ENCODE data around the gene SORCS2. TPM values are rescaled to one million over a fixed set of nuclear protein-coding genes. Genes with fewer than 3 reads are reported as not detected.

SORCS2 gene
- total RNA-seq, 8 experiments from 2014 or later, result 1.8 to 14.0 (median 5.3) TPM

DNA sequence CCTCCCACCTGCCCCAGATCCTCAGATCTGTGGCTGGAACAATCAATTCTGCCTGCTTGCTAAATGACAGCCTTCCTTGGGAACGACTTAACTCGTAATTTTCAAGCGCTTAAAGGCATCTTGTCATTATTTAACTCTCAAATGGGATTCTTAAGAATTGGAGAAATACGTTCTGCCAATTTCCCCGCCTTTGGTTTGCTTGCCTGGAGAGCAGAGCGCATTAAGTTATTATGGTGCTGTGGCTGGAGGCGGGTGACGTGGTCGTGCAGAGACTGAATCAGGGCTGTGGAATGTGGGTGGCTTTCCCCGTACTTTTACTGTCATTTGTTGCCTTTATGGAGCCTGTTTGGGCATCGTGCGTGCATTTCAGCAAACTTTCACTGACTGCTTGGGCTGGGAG, 321.3 kb downstream of the SORCS2 start:
- ATAC-seq (replicated peaks in 6 of 8), result peak in 1 of 8 experiments; percentile 89
- no peak overlapping the region for H3K4me3 ChIP-seq
- peak overlapping the region in 1 of 2 donors; percentile 5 for H3K27ac ChIP-seq
- peaks cover 70 to 86% of the 10 kb centered on the region in 2 donors for H3K4me1 ChIP-seq (replicated peaks in 1 of 2)
- in situ Hi-C loops (cut with MboI; ENCODE audit: low pct_unique_long_range_greater_than_20kb in 2 of 9, low sequenced_read_pairs in 9 of 9, unreplicated experiment in 9 of 9), result no loop called here
- WGBS, 10 experiments, result 0 to 94% (median 61%) methylated on average over 2 to 11 of the region's 12 CpGs; no CpG with 5 or more reads in 2 of the 10 experiments

DNA sequence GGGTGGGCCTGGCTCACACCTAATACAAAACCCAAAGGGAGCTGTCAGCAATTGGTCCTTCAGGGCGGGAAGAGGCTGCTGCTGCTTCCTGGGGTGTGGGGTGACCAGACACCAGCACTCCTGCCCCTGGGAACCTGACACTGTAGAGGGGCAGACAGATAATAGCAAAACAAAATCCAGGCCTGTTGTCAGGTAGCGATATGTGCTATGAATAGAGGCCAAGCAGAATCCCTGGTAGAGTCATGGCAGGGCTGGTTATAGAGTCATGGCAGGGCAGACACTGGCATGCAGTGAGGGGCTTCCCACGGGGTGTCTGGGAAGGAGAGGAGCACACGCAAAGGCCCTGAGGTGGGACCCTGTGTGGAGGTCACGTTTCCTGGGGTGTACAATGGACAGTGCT, 321.9 kb downstream of the SORCS2 start:
- ATAC-seq (replicated peaks in 6 of 8), result no peak
- H3K4me1 ChIP-seq (replicated peaks in 1 of 2), result peaks cover 64 to 85% of the 10 kb centered on the region in 2 donors
- peak overlapping the region in 1 of 2 donors; percentile 86 for H3K27ac ChIP-seq
- in situ Hi-C loops (cut with MboI; ENCODE audit: low pct_unique_long_range_greater_than_20kb in 2 of 9, low sequenced_read_pairs in 9 of 9, unreplicated experiment in 9 of 9), result no loop called here
- 33 to 53% methylated on average over 1 to 3 of the region's 5 CpGs; no CpG with 5 or more reads in 8 of the 10 experiments for WGBS, 10 experiments
- H3K4me3 ChIP-seq, result no peak overlapping the region

DNA sequence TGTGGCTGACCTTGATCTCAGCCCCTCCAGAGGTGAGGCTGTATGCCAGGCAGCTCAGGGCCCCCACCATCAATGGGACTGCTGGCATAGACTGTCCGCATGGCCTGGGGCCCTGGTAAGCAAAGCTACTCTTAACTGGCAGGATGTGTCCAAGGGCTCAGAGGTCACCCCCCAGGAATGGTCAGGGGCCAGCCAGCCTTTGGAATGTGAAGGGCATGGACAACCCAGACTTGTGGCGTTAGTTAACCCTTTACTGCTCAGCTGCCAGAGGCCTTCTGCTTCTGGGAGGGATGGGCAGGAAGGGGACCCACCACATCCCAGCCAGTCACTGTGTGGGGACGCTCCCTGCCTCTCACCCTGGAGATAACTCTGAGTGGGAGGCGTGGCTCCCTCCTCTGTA, 322.5 kb downstream of the SORCS2 start:
- peaks cover 62 to 80% of the 10 kb centered on the region in 2 donors for H3K4me1 ChIP-seq (replicated peaks in 1 of 2)
- H3K27ac ChIP-seq, result peak overlapping the region; percentile 86 to 92
- no peak for ATAC-seq (replicated peaks in 6 of 8)
- 0 to 100% (median 90%) methylated on average over 1 to 2 of the region's 4 CpGs; no CpG with 5 or more reads in 6 of the 10 experiments for WGBS, 10 experiments
- H3K4me3 ChIP-seq, result no peak overlapping the region
- in situ Hi-C loops (cut with MboI; ENCODE audit: low pct_unique_long_range_greater_than_20kb in 2 of 9, low sequenced_read_pairs in 9 of 9, unreplicated experiment in 9 of 9), result no loop called here

DNA sequence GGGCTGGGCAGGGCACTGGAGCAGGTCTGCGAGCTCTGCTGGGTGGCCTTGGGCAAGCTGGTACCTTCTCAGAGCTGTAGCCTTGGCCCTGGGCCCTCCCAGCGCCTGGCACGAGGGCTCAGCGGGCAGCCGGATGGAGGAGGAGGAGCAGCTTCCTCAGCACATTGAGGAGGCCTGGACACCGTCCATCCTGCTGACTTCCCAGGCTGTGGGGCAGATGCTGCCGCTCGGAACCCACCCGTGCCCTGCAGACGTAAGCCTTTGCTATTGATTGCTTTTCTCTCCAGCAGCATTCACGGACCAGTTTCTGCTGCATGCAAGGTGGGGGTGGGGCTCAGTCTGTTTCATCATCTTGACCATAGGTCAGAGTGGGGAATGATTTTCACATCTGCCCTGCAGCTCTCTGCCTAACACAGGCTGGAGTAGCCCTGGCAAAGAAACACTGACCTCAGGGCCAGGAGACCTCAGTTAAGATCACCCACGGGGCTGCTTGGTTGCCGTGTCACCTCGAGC, 323.1 kb downstream of the SORCS2 start:
- Histone ChIP-seq H3K4me3 (no peak overlapping the region), H3K4me1 (replicated peaks in 1 of 2) (peaks cover 63 to 79% of the 10 kb centered on the region in 2 donors), H3K27ac (peak overlapping the region; percentile 86 to 92)
- 30 to 80% (median 60%) methylated on average over 1 to 4 of the region's 14 CpGs; no CpG with 5 or more reads in 5 of the 10 experiments for WGBS, 10 experiments
- in situ Hi-C loops (cut with MboI; ENCODE audit: low pct_unique_long_range_greater_than_20kb in 2 of 9, low sequenced_read_pairs in 9 of 9, unreplicated experiment in 9 of 9), result no loop called here
- peak in 5 of 8 experiments; percentile 53 to 73 (median 64) for ATAC-seq (replicated peaks in 6 of 8)

DNA sequence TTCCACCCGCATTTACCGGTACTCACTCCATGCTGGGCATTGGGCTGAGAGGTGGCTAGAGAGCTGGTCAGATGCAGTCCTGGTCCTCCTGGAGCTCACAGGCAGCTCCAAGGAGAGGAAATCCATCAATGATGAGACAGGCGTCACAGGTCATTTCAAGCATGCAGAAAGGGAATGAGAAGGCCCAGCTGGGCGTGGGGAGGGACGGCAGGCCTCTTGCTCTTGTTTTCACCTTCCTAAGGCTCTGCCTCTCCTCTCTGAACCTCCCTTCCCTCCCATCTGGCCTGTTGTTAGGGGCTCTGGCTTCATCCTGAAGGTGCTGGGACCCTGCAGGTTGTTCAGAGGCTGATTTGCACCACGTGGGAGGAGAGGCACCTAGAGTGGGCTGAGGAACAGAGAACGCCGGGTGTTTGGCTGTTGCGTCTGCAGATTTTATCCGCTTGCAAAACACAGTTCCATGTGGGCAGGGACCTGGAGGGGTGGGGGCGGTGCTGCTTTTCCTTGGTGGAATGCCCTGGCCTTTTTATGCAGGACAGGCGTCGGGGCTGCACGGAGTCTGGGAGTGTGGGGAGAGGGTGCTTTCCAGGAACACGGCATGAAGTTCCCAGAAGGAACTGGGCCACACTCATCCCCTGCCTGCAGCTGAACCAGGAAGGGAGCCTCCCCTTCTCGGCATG, 323.9 kb downstream of the SORCS2 start:
- peak; percentile 22 to 83 (median 80) for ATAC-seq (replicated peaks in 6 of 8)
- H3K27ac ChIP-seq, result peak overlapping the region; percentile 86 to 92
- peaks cover 60 to 72% of the 10 kb centered on the region in 2 donors for H3K4me1 ChIP-seq (replicated peaks in 1 of 2)
- H3K4me3 ChIP-seq, result no peak overlapping the region
- WGBS, 10 experiments, result 10 to 100% (median 47%) methylated on average over 2 to 9 of the region's 16 CpGs; no CpG with 5 or more reads in 4 of the 10 experiments
- in situ Hi-C loops (cut with MboI; ENCODE audit: low pct_unique_long_range_greater_than_20kb in 2 of 9, low sequenced_read_pairs in 9 of 9, unreplicated experiment in 9 of 9), result no loop called here

DNA sequence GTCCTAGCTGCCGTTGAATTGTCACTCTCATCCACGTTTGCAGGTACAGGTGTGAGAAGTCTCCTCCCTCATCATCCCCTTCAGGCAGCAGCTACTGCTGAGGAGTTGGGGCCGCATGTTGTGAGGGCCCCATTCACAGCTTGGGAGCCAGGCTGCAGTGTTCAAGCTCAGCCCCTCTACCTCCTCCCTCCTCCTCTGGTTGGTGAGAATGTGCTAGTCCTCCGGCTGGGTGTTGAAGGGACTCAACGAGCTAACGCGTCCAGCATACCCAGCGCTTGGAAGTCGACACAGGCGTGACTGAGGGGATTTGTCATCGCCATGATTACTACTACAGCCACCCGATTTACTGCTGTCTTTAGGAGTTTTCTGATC, 324.4 kb downstream of the SORCS2 start:
- H3K4me1 ChIP-seq (replicated peaks in 1 of 2), result peaks cover 55 to 66% of the 10 kb centered on the region in 2 donors
- no peak overlapping the region for H3K4me3 ChIP-seq
- in situ Hi-C loops (cut with MboI; ENCODE audit: low pct_unique_long_range_greater_than_20kb in 2 of 9, low sequenced_read_pairs in 9 of 9, unreplicated experiment in 9 of 9), result no loop called here
- ATAC-seq (replicated peaks in 6 of 8), result peak in 7 of 8 experiments; percentile 11 to 44 (median 17)
- peak overlapping the region; percentile 86 to 92 for H3K27ac ChIP-seq
- 27 to 77% (median 54%) methylated on average over 2 to 9 of the region's 12 CpGs; no CpG with 5 or more reads in 4 of the 10 experiments for WGBS, 10 experiments

DNA sequence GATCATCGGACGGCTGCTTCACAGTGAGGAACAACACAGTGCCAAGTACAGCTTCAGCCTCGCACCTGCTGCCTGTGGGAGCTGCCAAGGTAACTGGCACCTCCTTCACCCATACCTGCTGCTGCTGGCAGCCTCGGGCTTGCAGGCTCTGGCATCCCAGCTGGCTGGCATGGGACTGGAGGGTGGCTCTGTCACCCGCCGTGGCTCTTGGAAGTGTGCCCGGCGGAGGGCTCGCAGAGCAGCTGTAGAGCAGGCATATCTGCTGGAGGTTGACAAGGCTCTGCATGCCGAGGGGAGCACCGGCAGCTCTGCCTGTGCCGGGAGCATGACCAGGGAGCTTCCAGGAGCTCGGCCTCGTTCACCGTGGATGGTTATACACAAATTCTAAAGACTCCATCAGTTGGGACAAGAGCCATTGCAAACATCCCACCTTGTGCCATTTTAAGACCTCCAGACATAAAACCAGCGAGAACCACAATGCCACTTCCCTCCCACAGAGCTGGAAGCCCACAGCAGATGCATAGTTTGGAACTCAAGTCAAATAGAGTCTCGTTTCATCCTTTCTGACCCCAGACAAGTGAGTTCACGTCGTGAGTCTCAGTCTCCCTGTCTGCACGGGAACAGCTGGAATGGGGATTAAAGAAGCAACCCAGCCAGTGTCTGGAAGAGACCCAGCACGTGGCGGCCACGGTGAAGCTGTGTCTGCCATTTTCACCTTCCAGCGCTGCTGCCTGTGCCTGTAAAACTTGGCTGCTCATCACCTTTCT, 326.7 kb downstream of the SORCS2 start:
- in situ Hi-C loops (cut with MboI; ENCODE audit: low pct_unique_long_range_greater_than_20kb in 2 of 9, low sequenced_read_pairs in 9 of 9, unreplicated experiment in 9 of 9), result no loop called here
- no peak for ATAC-seq (replicated peaks in 6 of 8)
- Histone ChIP-seq H3K27ac (peak overlapping the region; percentile 12 to 30), H3K4me1 (replicated peaks in 1 of 2) (peaks cover 63 to 64% of the 10 kb centered on the region in 2 donors), H3K4me3 (no peak overlapping the region)
- 40 to 100% (median 70%) methylated on average over 1 to 13 of the region's 24 CpGs; no CpG with 5 or more reads in 2 of the 10 experiments for WGBS, 10 experiments

DNA sequence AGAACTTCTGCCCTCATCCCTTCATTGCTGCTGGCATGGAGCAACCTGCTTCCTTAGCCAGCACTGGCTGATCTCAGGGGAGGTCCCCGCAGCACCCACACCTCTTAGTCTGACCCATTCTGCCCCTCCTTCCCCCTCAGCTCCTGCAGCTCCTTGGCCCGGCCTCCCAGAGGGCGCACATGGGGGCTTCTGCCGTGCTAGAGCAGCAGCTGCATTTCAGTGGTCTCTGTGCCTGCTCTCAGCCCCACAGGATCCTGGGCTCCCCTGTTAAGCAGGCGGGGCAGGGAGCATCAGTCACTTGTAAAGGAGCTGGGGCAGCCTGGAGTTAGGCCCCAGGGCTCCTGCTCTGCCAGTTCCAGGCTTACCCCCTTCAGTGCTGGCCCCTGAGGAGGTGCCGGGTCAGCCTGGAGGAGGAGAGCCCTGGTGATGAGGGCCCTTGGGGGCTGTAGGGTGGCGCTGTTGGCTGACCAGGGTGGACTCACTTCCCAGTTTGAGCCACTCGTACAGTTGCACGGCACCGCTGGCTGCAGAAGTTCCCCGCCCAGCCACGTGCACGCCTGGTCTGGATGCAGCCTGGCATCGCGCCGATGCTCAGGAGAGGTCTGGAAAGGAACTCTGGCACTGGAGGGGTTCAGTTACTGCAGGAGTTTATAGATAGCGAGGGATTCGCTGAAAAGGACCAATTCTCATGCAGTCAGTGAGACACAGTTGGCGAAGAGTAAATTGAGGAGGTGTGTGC, 327.5 kb downstream of the SORCS2 start:
- ATAC-seq (replicated peaks in 6 of 8), result no peak
- Histone ChIP-seq H3K27ac (no peak overlapping the region), H3K4me1 (replicated peaks in 1 of 2) (peaks cover 65 to 69% of the 10 kb centered on the region in 2 donors), H3K4me3 (no peak overlapping the region)
- 0 to 100% (median 96%) methylated on average over 1 to 6 of the region's 19 CpGs; no CpG with 5 or more reads in 5 of the 10 experiments for WGBS, 10 experiments
- in situ Hi-C loops (cut with MboI; ENCODE audit: low pct_unique_long_range_greater_than_20kb in 2 of 9, low sequenced_read_pairs in 9 of 9, unreplicated experiment in 9 of 9), result no loop called here

DNA sequence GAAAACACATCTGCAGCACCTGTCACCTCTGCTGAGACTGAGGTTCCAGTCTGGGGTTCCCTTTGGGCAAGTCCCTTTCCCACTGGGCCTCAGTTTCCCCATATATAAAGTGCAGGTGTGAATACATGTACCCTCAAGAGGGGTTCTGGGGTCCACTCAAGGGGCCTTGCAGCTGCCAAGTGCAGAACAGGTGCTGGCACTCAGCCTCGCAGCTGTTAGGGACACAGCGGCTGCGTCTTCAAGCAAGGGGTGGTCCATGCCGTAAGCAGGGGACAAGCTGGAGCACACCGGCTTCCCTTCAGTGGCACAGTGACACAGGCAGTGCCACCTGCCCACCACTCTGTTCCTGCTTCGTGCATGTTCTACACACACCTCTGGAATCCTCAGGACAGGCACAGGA, 329.3 kb downstream of the SORCS2 start:
- no peak overlapping the region for H3K4me3 ChIP-seq
- no peak overlapping the region for H3K27ac ChIP-seq
- 0 to 81% (median 69%) methylated on average over 1 to 5 of the region's 6 CpGs; no CpG with 5 or more reads in 6 of the 10 experiments for WGBS, 10 experiments
- no peak for ATAC-seq (replicated peaks in 6 of 8)
- in situ Hi-C loops (cut with MboI; ENCODE audit: low pct_unique_long_range_greater_than_20kb in 2 of 9, low sequenced_read_pairs in 9 of 9, unreplicated experiment in 9 of 9), result no loop called here
- H3K4me1 ChIP-seq (replicated peaks in 1 of 2), result peaks cover 59 to 66% of the 10 kb centered on the region in 2 donors

DNA sequence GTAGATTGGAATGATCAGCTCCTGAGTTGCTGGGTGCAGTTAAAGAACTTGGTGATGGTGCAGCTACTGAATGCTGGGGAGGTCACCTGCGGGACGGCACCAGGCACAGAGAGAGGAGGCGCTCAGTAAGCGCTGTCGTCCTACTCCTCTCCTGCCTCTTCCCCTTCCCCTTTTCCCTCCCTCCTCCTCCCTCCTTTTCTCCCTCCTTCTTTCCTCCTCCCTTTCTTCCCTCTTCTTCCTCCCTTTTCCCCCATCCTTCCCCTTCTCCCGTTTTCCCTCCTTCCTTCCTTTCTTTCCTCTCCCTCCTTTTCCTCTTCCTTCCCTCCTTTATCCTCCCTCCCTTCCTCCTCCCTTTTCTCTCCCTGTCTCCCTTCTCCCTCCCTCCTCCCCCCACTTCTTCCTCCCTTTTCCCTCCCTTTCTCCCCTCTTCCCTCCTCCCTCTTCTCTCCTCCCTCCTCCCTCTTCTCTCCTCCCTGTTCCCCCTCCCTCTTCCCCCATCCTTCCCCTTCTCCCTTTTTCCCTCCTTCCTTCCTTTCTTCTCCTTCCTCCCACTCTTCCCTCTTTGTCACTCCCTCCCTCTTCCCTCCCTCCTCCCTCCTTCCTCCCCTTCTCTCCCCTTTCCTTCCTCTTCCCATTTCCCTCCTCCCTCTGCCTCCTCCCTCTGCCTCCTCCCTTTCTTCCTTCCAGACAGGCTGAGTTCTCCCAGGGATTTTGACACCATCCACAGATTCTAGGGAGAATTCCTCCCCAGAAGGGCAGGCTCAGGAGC, 330.3 kb downstream of the SORCS2 start:
- in situ Hi-C loops (cut with MboI; ENCODE audit: low pct_unique_long_range_greater_than_20kb in 2 of 9, low sequenced_read_pairs in 9 of 9, unreplicated experiment in 9 of 9), result no loop called here
- Histone ChIP-seq H3K27ac (no peak overlapping the region), H3K4me1 (replicated peaks in 1 of 2) (peaks cover 53 to 66% of the 10 kb centered on the region in 2 donors), H3K4me3 (no peak overlapping the region)
- 83% methylated on average over 5 of the region's 6 CpGs; no CpG with 5 or more reads in 9 of the 10 experiments for WGBS, 10 experiments
- ATAC-seq (replicated peaks in 6 of 8), result no peak

DNA sequence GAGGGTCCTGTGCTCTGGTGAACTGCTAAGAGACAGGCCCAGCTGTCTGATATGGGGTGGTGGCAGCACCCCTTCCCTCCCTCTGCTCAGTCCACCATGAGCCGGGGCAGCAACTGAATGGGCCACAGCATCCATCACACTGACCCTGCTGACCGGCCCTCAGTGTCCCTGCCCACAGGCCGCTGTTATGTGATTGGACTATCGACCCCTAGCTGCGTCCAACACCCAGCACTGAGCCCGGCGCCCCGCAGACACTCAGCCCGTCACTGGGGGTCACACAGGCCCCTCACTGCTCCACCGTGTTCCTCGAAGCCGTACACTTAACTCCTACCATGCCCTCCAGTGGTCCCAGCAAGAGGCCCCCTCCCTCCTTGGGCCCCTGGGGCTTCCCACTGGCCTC, 331.2 kb downstream of the SORCS2 start:
- no peak overlapping the region for H3K27ac ChIP-seq
- 58 to 100% methylated on average over 1 to 9 of the region's 12 CpGs; no CpG with 5 or more reads in 8 of the 10 experiments for WGBS, 10 experiments
- peak in 2 of 8 experiments; percentile 33 to 34 for ATAC-seq (replicated peaks in 6 of 8)
- no peak overlapping the region for H3K4me3 ChIP-seq
- H3K4me1 ChIP-seq (replicated peaks in 1 of 2), result peaks cover 52 to 65% of the 10 kb centered on the region in 2 donors
- in situ Hi-C loops (cut with MboI; ENCODE audit: low pct_unique_long_range_greater_than_20kb in 2 of 9, low sequenced_read_pairs in 9 of 9, unreplicated experiment in 9 of 9), result no loop called here

All from motor neuron (in vitro differentiated cells).